ENCODE results near the gene CHN1.

The CHN1 gene

GRCh38 chr2:174802459-174802858 lies 202.7 kb downstream of the CHN1 start:
- TF ChIP-seq SIN3A (IDR thresholded peaks at IDR 0.05; ENCODE audit: borderline replicate concordance, insufficient read depth, low read length) (no peak), TAF1 (IDR thresholded peaks at IDR 0.05; ENCODE audit: borderline replicate concordance, insufficient read depth, low read length) (no peak)

- TF ChIP-seq TAF1 (IDR thresholded peaks at IDR 0.05; ENCODE audit: borderline replicate concordance, insufficient read depth, low read length), result no peak
- no peak for TF ChIP-seq REST (IDR thresholded peaks at IDR 0.05; ENCODE audit: insufficient read depth in 1 of 2, low read depth in 2 of 2, low read length in 2 of 2)
- no peak for TF ChIP-seq SIN3A (IDR thresholded peaks at IDR 0.05; ENCODE audit: borderline replicate concordance, insufficient read depth, low read length)
- no peak for TF ChIP-seq POLR2AphosphoS5 (IDR thresholded peaks at IDR 0.05; ENCODE audit: low read depth, low read length)
- TF ChIP-seq FOXP2 (optimal IDR thresholded peaks at IDR 0.05; ENCODE audit: borderline replicate concordance, extremely low read depth, extremely low read length, insufficient read depth), result no peak
These were observed 204.6 kb downstream of the CHN1 start for GRCh38 chr2:174800436-174801205.

GRCh38 chr2:174798801-174799200 lies 206.4 kb downstream of the CHN1 start:
- no peak for TF ChIP-seq SIN3A (IDR thresholded peaks at IDR 0.05; ENCODE audit: borderline replicate concordance, insufficient read depth, low read length)
- TF ChIP-seq FOXP2 (optimal IDR thresholded peaks at IDR 0.05; ENCODE audit: borderline replicate concordance, extremely low read depth, extremely low read length, insufficient read depth), result no peak
- TF ChIP-seq POLR2AphosphoS5 (IDR thresholded peaks at IDR 0.05; ENCODE audit: low read depth, low read length), result no peak
- TF ChIP-seq REST (IDR thresholded peaks at IDR 0.05; ENCODE audit: insufficient read depth in 1 of 2, low read depth in 2 of 2, low read length in 2 of 2), result no peak

- TF ChIP-seq TAF1 (IDR thresholded peaks at IDR 0.05; ENCODE audit: borderline replicate concordance, insufficient read depth, low read length) (no peak), SIN3A (IDR thresholded peaks at IDR 0.05; ENCODE audit: borderline replicate concordance, insufficient read depth, low read length) (no peak), REST (IDR thresholded peaks at IDR 0.05; ENCODE audit: insufficient read depth in 1 of 2, low read depth in 2 of 2, low read length in 2 of 2) (no peak), FOXP2 (optimal IDR thresholded peaks at IDR 0.05; ENCODE audit: borderline replicate concordance, extremely low read depth, extremely low read length, insufficient read depth) (no peak), POLR2AphosphoS5 (IDR thresholded peaks at IDR 0.05; ENCODE audit: low read depth, low read length) (no peak)
These were observed 207.4 kb downstream of the CHN1 start for GRCh38 chr2:174797781-174798276.

- no peak for TF ChIP-seq REST (IDR thresholded peaks at IDR 0.05; ENCODE audit: insufficient read depth in 1 of 2, low read depth in 2 of 2, low read length in 2 of 2)
- TF ChIP-seq POLR2AphosphoS5 (IDR thresholded peaks at IDR 0.05; ENCODE audit: low read depth, low read length), result no peak
- no peak for TF ChIP-seq TAF1 (IDR thresholded peaks at IDR 0.05; ENCODE audit: borderline replicate concordance, insufficient read depth, low read length)
- TF ChIP-seq SIN3A (IDR thresholded peaks at IDR 0.05; ENCODE audit: borderline replicate concordance, insufficient read depth, low read length), result no peak
- TF ChIP-seq FOXP2 (optimal IDR thresholded peaks at IDR 0.05; ENCODE audit: borderline replicate concordance, extremely low read depth, extremely low read length, insufficient read depth), result no peak
These were observed 208.8 kb downstream of the CHN1 start for GRCh38 chr2:174796319-174796771.
